Posterior cingulate gyrus (tissue), 11 donors: ENCODE data around the gene SKIDA1.

ENCODE experiments used
- DNase-seq, 10 donors: peaks; one replicate each; pipeline versions ENCODE4 v3.0.0 to v3.0.0-alpha.2; 2020 to 2021; ENCODE audit warnings: mixed read lengths in 3 of 10
- intact Hi-C: fragments of 100-400 bp; cut with DNase I; formaldehyde crosslinking; loops from one replicate; pipeline ENCODE4 v1.15.1; 2023

The SKIDA1 gene

DNA sequence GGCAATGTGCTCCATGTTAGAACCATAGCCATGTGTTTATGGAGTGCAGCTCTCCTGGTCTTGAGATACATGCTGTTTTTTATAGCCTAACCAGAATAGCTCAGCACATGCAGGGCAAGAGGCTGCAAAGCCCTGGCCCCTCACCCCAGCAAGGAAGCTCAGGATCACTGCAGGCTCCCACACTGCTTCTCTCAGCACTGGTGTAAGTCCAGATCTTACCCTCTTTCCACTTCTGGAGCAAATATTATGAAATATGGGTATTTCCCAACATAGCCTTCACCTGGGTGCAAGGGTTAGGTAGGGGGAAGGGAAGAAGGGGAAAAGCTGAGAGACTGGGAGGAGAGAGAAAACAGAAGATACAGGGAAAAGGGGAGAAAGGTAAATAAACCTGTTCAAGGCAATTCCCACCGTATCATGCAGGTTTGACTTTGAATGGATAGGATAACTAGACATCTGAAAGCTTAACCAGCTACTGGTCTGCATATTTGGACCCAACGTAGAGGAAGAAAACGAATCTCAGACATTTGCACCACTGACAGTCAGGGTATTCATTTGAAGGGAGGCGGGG is 19.7 kb downstream of the SKIDA1 start:
- no peak for DNase-seq
- intact Hi-C loops: no loop called here

- DNase-seq: no peak
- intact Hi-C loops: no loop called here
Measured at GRCh38 chr10:21503542-21503941, 21.9 kb downstream of the SKIDA1 start.

DNA sequence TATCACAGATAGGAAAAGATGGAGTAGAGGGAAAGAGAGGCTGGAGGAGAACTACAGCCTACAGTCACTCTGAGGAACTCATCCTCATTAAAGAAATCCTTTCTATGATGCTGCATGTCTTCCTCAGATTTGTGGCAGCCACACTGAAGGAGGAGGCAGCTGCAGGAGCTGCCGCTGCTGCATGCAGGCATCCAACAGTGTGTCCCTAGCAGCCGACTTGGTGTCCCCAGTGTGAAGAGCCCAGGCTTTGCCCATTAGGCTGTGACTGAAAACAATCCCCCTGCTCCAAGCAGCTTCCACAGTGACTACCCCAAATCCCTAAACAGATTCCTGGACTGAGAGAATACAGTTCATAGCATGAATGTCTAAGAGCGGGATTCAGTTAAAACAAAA is 23.1 kb downstream of the SKIDA1 start:
- intact Hi-C loops: no loop called here
- DNase-seq: no peak

DNA sequence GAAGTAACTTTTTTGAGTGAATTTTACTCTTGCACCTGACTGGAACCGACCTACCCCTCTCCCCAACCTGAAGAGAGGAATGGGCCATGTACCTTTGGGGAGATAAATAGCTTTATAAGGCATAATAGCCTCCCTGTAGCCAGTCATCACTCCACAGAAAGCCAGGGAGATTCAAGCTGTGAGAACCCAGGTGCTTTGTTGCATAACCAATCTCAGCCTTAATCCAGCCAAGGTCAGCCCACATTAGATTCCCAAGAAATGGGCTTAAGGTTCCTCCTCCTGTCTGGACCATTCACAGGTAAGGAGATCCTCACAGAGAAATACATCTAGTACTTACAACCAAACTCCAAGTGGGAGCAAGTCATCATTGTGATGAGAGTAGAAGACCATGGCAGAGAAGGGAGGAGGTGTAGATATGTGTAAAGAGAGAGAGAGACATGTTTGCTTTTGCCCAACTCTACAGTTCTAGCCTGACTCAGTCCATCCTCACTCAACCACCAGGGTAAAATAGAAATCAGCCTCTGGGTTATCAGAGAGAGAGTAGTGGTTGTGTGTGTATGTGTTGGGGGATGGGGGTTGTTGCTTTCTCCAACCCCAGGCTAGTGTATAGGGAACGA is 23.6 kb downstream of the SKIDA1 start:
- intact Hi-C loops: no loop called here
- no peak for DNase-seq

DNA sequence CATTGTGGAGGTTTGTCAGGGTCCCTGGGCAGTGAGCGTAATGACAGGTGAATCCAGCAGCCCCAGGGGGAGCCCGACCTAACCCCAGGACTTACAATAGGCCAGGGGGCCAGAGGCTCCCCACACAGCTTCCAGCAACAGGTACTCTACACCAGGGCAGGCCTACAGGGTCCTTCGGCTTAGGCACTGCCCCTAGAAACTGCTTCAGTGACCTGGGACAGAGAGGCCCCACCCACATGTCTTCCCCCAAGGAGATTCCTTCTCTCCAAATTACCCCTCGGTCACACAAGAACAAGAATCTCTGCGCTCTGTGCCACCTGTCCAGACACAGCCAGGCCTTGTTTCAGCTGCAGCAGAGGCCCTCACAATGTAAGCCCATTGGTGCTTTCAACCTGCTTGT is 24.4 kb downstream of the SKIDA1 start:
- intact Hi-C loops: no loop called here
- DNase-seq: no peak

DNA sequence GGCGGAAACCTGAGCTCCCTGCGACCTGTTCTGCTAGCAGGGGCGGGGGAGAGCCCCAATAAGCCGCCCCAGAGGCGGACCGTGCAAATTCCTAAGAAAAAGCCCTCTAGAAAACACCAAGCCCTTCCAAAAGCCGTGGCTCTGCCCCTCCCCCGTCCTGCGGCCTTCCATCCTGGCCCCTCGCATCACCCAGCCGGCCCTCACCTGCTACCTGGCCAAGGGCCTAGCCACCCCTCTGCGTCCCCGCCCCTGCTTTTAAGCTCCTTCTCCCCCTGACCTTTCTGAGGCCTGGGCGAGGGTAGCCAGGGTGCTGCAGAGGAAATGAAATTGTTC is 24.9 kb downstream of the SKIDA1 start:
- DNase-seq: no peak
- intact Hi-C loops: no loop called here

DNA sequence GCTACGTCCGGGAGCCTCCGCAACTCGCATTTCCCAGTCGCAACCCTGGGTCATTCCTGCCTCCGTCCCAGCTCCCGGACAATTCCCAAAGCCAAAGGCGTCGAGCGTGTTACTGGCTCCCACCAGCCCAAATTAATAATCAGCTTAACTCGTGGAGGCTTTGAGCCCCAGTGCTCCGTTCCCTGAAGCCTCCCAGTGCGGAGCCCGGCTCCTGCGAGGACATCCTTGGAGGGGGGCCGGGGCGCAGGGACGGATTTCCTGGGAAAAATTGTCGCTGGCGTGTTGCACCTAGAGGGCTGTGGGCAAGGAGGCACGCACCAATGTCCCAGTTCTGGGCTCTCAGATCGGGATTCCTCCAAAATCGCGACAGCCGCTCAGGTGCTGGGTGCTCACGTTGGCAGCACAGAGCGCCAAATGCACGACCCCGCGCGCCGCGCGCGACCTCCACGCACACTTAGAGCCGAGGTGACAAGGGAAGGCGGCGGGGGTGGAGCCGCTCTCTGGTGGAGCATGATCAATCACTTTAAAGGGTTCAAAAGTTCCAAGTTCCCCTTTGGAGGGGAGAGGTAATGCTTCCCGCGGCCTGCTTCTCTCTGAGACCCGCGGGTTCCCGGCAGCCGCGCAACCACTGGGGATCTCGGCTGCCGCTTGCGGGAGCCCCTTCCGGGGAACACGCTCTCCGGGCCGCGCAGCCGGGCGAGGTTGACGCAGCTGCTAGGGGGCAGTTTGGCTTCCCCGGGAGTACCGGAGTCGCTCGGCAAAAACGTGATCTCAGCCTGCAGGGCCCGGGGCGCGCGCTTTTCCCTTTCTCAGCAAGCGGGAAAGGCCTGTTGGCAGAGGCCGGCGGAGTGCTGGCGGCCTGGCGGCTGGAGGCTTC is 25.5 kb downstream of the SKIDA1 start:
- intact Hi-C loops: loop anchor here (5.0 to 10.0 kb wide), 5 partner anchors 32 to 1565 kb away; partner anchors contain the start of gene MLLT10
- peak in 1 of 10 donors; percentile 84 for DNase-seq

- intact Hi-C loops: loop anchor here (5.0 to 10.0 kb wide), 5 partner anchors 33 to 1566 kb away; partner anchors contain the start of gene MLLT10
- no peak for DNase-seq
Measured at GRCh38 chr10:21498986-21499385, 26.5 kb downstream of the SKIDA1 start.

- no peak for DNase-seq
- intact Hi-C loops: loop anchor here (5.0 to 10.0 kb wide), 5 partner anchors 34 to 1566 kb away; partner anchors contain the start of gene MLLT10
Measured at GRCh38 chr10:21498377-21498776, 27.1 kb downstream of the SKIDA1 start.

DNA sequence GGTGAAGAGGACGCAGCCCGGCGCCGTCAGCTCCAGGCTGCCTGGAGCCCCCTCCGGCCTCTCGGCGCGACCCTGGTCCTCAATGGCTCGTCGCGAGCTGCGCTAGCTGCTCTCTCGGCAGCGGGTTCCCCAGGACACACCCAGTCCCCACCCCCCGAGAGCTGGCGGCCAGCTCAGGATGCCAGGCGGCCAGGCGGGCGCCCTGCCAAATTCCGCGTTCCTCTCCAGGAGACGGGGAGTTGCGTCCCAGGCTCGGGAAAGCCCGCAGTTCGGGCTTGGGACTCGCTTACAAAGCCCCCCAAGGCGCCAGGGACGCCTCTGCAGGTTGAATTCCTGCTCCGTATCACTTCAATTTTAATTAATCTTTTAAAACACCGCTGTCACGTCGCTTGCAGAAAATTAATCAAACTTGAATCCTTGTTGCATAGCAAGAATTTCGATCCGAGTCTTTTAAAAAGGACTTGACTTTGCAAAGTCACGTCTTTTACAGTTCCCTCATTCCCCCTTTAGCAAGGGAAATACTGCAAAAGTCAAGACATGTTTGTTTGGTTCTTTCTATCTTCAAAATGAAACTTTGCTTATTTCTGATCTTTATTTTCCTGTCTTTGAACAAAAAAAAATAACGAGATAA is 28.2 kb downstream of the SKIDA1 start:
- intact Hi-C loops: loop anchor here (2.0 to 10.0 kb wide), 6 partner anchors 35 to 1568 kb away; partner anchors contain the start of gene MLLT10
- DNase-seq: peak; percentile 56 to 96 (median 84)

DNA sequence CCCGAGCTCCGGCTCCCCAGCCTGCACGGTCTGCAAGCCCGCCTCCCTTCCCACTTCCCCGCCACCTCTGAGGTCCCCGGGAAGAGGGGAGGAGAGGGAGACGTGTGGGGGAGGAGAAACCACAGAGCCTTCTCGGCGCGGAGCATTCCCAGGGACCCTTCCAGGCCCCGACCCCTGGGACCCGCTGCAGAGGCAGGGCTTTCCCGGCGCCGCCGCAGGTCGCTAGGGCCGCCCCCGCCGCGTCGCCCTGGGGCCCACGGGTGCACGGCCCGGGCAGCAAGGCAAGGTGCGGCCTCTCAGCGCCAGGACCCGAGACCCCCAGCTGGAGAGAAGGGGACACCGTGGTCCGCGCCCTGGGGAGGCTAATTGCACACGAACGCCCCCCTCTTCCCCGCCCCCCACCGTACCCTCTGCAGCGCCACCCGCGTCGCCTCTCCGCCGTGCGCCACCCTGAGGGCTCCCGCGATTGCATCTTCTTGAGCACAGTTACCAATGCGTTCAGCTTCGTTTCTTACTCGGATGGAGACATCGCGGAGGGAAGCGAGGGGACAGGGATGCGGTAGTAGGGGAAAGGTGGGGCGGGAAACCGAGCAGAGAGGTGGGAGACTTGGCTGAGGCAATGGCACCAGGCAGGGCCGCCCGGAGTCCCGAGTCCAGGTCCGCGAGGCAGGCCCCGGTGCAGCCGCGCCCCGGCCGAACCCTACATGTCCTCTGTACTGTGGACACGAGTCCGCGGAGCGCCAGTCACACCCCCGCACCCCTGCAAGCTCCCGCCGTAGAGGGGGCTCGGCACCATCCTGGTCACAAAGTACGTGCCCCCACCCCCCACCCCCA is 28.9 kb downstream of the SKIDA1 start:
- peak; percentile 45 to 93 (median 70) for DNase-seq
- intact Hi-C loops: loop anchor here (2.0 to 10.0 kb wide), 6 partner anchors 36 to 1568 kb away; partner anchors contain the start of gene MLLT10

- intact Hi-C loops: loop anchor here (1.0 to 10.0 kb wide), 7 partner anchors 36 to 1569 kb away; partner anchors contain the start of gene MLLT10
- peak; percentile 81 to 98 (median 86) for DNase-seq
Measured at GRCh38 chr10:21495752-21496342, 29.6 kb downstream of the SKIDA1 start.

GRCh38 chr10:21495002-21495751 is 30.3 kb downstream of the SKIDA1 start:
- DNase-seq: no peak

DNA sequence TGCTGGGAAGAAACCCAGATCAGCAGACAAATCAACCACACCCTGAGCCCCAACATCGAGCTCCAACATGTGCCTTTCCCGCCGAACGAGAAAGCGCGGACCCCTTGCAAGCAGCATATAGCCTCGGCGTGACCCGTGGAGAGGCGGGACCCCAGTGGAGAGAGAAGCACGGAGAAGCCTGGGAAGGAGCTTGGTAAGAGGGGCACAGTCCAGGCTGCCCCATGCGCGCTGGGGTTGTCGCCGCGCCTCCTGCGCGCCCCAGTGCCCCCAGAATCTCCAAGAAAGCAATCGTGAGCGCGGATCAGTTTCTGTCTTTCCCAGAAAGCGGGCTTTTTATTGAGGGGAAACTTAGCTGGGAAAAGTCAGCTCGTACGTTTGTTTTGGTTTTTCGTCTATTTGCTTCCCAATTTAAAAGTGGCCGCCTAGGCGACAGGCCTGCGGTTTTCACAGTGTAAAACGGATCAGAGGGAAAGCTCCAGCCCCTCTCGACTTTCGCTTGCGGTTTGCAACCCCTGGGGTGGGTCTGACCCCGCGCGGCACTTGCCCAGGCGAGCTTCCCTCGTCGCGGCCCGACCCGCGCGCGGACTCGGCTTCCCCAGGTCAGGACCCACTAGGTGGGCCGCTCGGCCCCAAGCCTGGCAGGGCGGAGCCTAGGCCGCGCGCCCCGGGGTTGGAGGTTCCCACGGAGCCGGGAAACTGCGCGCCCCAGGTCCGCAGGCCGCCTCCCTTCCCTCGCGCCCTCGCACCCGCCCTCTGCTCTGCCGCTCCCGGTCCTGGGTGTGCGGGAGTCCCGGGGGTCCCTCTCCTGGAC is 31.1 kb downstream of the SKIDA1 start:
- DNase-seq: peak in 4 of 10 donors; percentile 22 to 83 (median 50)

More at GRCh38 chr10:21495002-21495751, 30.3 kb downstream of the SKIDA1 start:
- intact Hi-C loops: loop anchor here (1.0 to 10.0 kb wide), 6 partner anchors 37 to 1570 kb away; partner anchors contain the start of gene MLLT10

DNA sequence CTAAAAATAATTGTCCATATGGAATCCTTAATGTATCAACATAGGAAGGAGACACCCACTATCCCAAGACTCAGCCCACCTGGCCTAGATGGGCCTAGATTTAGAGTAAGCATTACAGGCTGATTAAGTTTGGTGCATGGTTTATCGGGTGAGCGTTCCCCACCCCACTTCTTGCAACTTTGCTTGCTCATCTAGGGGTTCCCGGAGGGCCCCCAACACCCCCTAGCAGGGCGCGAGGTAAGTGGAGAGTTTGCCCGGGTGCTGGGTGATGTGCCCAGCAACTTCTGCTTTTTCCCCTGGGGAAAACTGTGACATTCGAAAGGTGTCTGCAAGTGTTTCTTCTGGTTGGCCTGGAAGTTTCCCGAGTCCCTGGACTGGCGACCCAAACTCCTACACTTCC is 31.7 kb downstream of the SKIDA1 start:
- DNase-seq: no peak
- intact Hi-C loops: loop anchor here (10.0 kb wide), 1 partner anchor 1571 kb away; no protein-coding TSS in a partner anchor

More for the DNA sequence above, 31.1 kb downstream of the SKIDA1 start:
- intact Hi-C loops: loop anchor here (1.0 to 10.0 kb wide), 6 partner anchors 38 to 1570 kb away; partner anchors contain the start of gene MLLT10

GRCh38 chr10:21492421-21492820 is 33.1 kb downstream of the SKIDA1 start:
- DNase-seq: no peak
- intact Hi-C loops: loop anchor here (10.0 kb wide), 1 partner anchor 1572 kb away; no protein-coding TSS in a partner anchor

- intact Hi-C loops: loop anchor here (10.0 kb wide), 1 partner anchor 1574 kb away; no protein-coding TSS in a partner anchor
- no peak for DNase-seq
Measured at GRCh38 chr10:21490711-21491105, 34.8 kb downstream of the SKIDA1 start.
